GM18867 (cell line): ENCODE measurements around the gene COG6.
A peak's percentile ranks its signal among the peaks of the same experiment; 100 is the strongest.

ENCODE experiments used
- ATAC-seq: cut with Tn5 transposase; IDR thresholded peaks from one replicate; pipeline ENCODE4 v1.9.1; 2021; ENCODE audit warnings: mild to moderate bottlenecking, moderate library complexity; ENCODE audit not compliant: unreplicated experiment

Gene COG6

GRCh38 chr13:39676315-39676876 lies 20.9 kb downstream of the COG6 start:
- no peak for ATAC-seq

- ATAC-seq = peak; percentile 51
Measured at GRCh38 chr13:39682310-39682709, 26.8 kb downstream of the COG6 start.

GRCh38 chr13:39682788-39683187 lies 27.3 kb downstream of the COG6 start:
- ATAC-seq = peak; percentile 73

- ATAC-seq = no peak
Measured at GRCh38 chr13:39684531-39685137, 29.2 kb downstream of the COG6 start.

GRCh38 chr13:39685652-39686051 lies 30.2 kb downstream of the COG6 start:
- no peak for ATAC-seq

- peak; percentile 21 for ATAC-seq
Measured at GRCh38 chr13:39688278-39688677, 32.8 kb downstream of the COG6 start.

GRCh38 chr13:39688699-39689405 lies 33.4 kb downstream of the COG6 start:
- ATAC-seq = peak; percentile 93

GRCh38 chr13:39692660-39693438 lies 37.4 kb downstream of the COG6 start:
- ATAC-seq = no peak

GRCh38 chr13:39699274-39699673 lies 43.8 kb downstream of the COG6 start:
- no peak for ATAC-seq

GRCh38 chr13:39712626-39713025 lies 57.2 kb downstream of the COG6 start:
- ATAC-seq = no peak

GRCh38 chr13:39729156-39729555 lies 73.7 kb downstream of the COG6 start:
- no peak for ATAC-seq

GRCh38 chr13:39734952-39735351 lies 79.5 kb downstream of the COG6 start:
- ATAC-seq = no peak

- no peak for ATAC-seq
Measured at GRCh38 chr13:39737047-39737446, 81.6 kb downstream of the COG6 start.

- no peak for ATAC-seq
Measured at GRCh38 chr13:39740761-39741160, 85.3 kb downstream of the COG6 start.

GRCh38 chr13:39748961-39749360 lies 93.5 kb downstream of the COG6 start:
- ATAC-seq = no peak

- ATAC-seq = no peak
Measured at GRCh38 chr13:39749528-39749927, 94.1 kb downstream of the COG6 start.

GRCh38 chr13:39751805-39752204 lies 96.3 kb downstream of the COG6 start:
- no peak for ATAC-seq

GRCh38 chr13:39760521-39760920 lies 105.1 kb downstream of the COG6 start:
- ATAC-seq = peak; percentile 83

GRCh38 chr13:39765801-39766463 lies 110.5 kb downstream of the COG6 start:
- no peak for ATAC-seq

- no peak for ATAC-seq
Measured at GRCh38 chr13:39766464-39767158, 111.1 kb downstream of the COG6 start.
